GM23338 (cell line): ENCODE measurements around the gene SNU13. TPM values are rescaled to one million over a fixed set of nuclear protein-coding genes. Genes with fewer than 3 reads are reported as not detected.

Experiments used
- ATAC-seq: fragments of 200-7000 bp; cut with Tn5 transposase; 3 replicates; pipeline ENCODE4 v1.9.1; 2020
- DNase-seq: peaks from one replicate; pipeline ENCODE4 v3.0.0-alpha.2; 2015; ENCODE audit warnings: low spot score
- H2AFZ ChIP-seq: fragments of 200-600 bp; sonication (generic); 2 replicates; pipeline ENCODE4 v1.8.0; 2016; ENCODE audit warnings: antibody characterized with exemption, mild to moderate bottlenecking, moderate library complexity
- H3F3A ChIP-seq: fragments of 200-600 bp; sonication (generic); replicated peaks from 2 replicates; pipeline ENCODE4 v1.8.0; 2017; ENCODE audit warnings: antibody characterized with exemption, mixed run types, low read depth
- H3K27ac ChIP-seq: fragments of 200-600 bp; sonication (generic); 2 replicates; pipeline ENCODE4 v1.6.1; 2016; ENCODE audit warnings: low read depth
- H3K27me3 ChIP-seq: fragments of 200-600 bp; sonication (generic); 2 replicates; pipeline ENCODE4 v1.8.0; 2016; ENCODE audit warnings: mild to moderate bottlenecking, mixed run types, moderate library complexity; ENCODE audit not compliant: insufficient read depth
- H3K36me3 ChIP-seq: fragments of 200-600 bp; sonication (generic); 2 replicates; pipeline ENCODE4 v1.8.0; 2016; ENCODE audit warnings: mild to moderate bottlenecking; ENCODE audit not compliant: insufficient read depth
- H3K4me1 ChIP-seq: fragments of 200-600 bp; sonication (generic); 2 replicates; pipeline ENCODE4 v1.8.0; 2016; ENCODE audit warnings: mild to moderate bottlenecking, moderate library complexity; ENCODE audit not compliant: insufficient read depth
- H3K4me2 ChIP-seq: fragments of 200-600 bp; sonication (generic); 2 replicates; pipeline ENCODE4 v1.7.1; 2017; ENCODE audit warnings: mixed run types
- H3K4me3 ChIP-seq: fragments of 200-600 bp; sonication (generic); 2 replicates; pipeline ENCODE4 v1.6.1; 2016; ENCODE audit warnings: mixed run types
- H3K79me2 ChIP-seq: fragments of 200-600 bp; sonication (generic); replicated peaks from 2 replicates; pipeline ENCODE4 v1.8.0; 2017; ENCODE audit warnings: mild to moderate bottlenecking; ENCODE audit not compliant: insufficient read depth
- H3K9me2 ChIP-seq: fragments of 200-600 bp; sonication (generic); 2 replicates; pipeline ENCODE4 v1.8.0; 2017; ENCODE audit not compliant: insufficient read depth
- H4K20me1 ChIP-seq: fragments of 200-600 bp; sonication (generic); replicated peaks from 2 replicates; pipeline ENCODE4 v1.8.0; 2017; ENCODE audit warnings: mild to moderate bottlenecking; ENCODE audit not compliant: insufficient read depth
- H3K27ac Mint-ChIP-seq: 2 replicates; pipeline ENCODE4 v1.8.0; 2020; ENCODE audit warnings: inconsistent platforms, mild to moderate bottlenecking, moderate library complexity, mixed read lengths
- H3K27me3 Mint-ChIP-seq: 3 replicates; pipeline ENCODE4 v1.8.0; 2022; ENCODE audit warnings: low read depth, mild to moderate bottlenecking, moderate library complexity, mixed read lengths, inconsistent platforms; ENCODE audit not compliant: insufficient read depth, poor library complexity
- H3K36me3 Mint-ChIP-seq: 3 replicates; pipeline ENCODE4 v1.8.0; 2021; ENCODE audit warnings: low read depth, mild to moderate bottlenecking, inconsistent platforms, moderate library complexity, mixed read lengths
- H3K4me1 Mint-ChIP-seq: 3 replicates; pipeline ENCODE4 v1.8.0; 2020; ENCODE audit warnings: mild to moderate bottlenecking, inconsistent platforms, mixed read lengths
- H3K4me3 Mint-ChIP-seq: 3 replicates; pipeline ENCODE4 v1.8.0; 2021; ENCODE audit warnings: moderate library complexity, mild to moderate bottlenecking, inconsistent platforms, mixed read lengths
- H3K9me3 Mint-ChIP-seq: 3 replicates; pipeline ENCODE4 v1.8.0; 2020; ENCODE audit warnings: moderate library complexity, mild to moderate bottlenecking, inconsistent platforms, mixed read lengths
- CREB1 ChIP-seq: fragments of 250-450 bp; sonication (Bioruptor Pico); IDR thresholded peaks from 2 replicates; pipeline ENCODE4 v1.5.0; 2020; ENCODE audit warnings: low read depth, mild to moderate bottlenecking, moderate library complexity
- CTCF ChIP-seq, 2 experiments: fragments of 200-600 bp in 1 of 2; sonication (generic) in 1 of 2; conservative IDR thresholded peaks; 2 replicates each; pipeline versions ENCODE4 v1.5.1 to v1.6.1; 2016 to 2017; ENCODE audit warnings: antibody characterized with exemption in 2 of 2, low read depth in 2 of 2, mild to moderate bottlenecking in 2 of 2, moderate library complexity in 1 of 2
- ETS1 ChIP-seq: IDR thresholded peaks from 2 replicates; pipeline ENCODE4 v1.6.1; 2016; ENCODE audit warnings: antibody characterized with exemption
- EZH2 ChIP-seq: fragments of 200-600 bp; sonication (generic); IDR thresholded peaks from one replicate; pipeline ENCODE4 v1.8.0; 2017; ENCODE audit warnings: antibody characterized with exemption, mild to moderate bottlenecking, low read depth; ENCODE audit not compliant: unreplicated experiment
- EZH2phosphoT487 ChIP-seq: fragments of 200-600 bp; sonication (generic); IDR thresholded peaks from one replicate; pipeline ENCODE4 v1.8.1; 2018; ENCODE audit warnings: antibody characterized with exemption; ENCODE audit not compliant: unreplicated experiment
- JUNB ChIP-seq: IDR thresholded peaks from one replicate; pipeline ENCODE4 v1.6.1; 2016; ENCODE audit warnings: antibody characterized with exemption; ENCODE audit not compliant: unreplicated experiment
- NANOG ChIP-seq: IDR thresholded peaks from 2 replicates; pipeline ENCODE4 v1.6.1; 2016; ENCODE audit warnings: antibody characterized with exemption, borderline replicate concordance
- POLR2AphosphoS5 ChIP-seq: IDR thresholded peaks from 2 replicates; pipeline ENCODE4 v1.6.1; 2016; ENCODE audit warnings: antibody characterized with exemption, low read depth
- REST ChIP-seq: IDR thresholded peaks from one replicate; pipeline ENCODE4 v1.6.1; 2018; ENCODE audit warnings: antibody characterized with exemption; ENCODE audit not compliant: unreplicated experiment
- STAT1 ChIP-seq: IDR thresholded peaks from one replicate; pipeline ENCODE4 v1.6.1; 2016; ENCODE audit warnings: antibody characterized with exemption; ENCODE audit not compliant: unreplicated experiment
- ZNF114 ChIP-seq: fragments of 250-450 bp; sonication (Bioruptor Pico); IDR thresholded peaks from 2 replicates; pipeline ENCODE4 v1.5.0; 2020; ENCODE audit warnings: mild to moderate bottlenecking, moderate library complexity
- ZNF331 ChIP-seq: fragments of 250-450 bp; sonication (Bioruptor Pico); IDR thresholded peaks from 2 replicates; pipeline ENCODE4 v1.5.0; 2020; ENCODE audit warnings: low read depth, mild to moderate bottlenecking, moderate library complexity
- ZNF462 ChIP-seq: fragments of 250-450 bp; sonication (Bioruptor Pico); IDR thresholded peaks from 2 replicates; pipeline ENCODE4 v1.5.0; 2020; ENCODE audit warnings: mild to moderate bottlenecking, moderate library complexity
- polyA plus RNA-seq: library from polyadenylated mRNA; unstranded; fragments of >200 nt; fragmentation: Nextera tagmentation; extraction: Ambion mirVana; gene quantifications from 2 replicates; pipeline ENCODE4 v1.2.1, GENCODE V29; 2016
- total RNA-seq: library from RNA; depleted of rRNA; stranded (reverse); fragments of >200 nt; shearing (Covaris generic); gene quantifications from 2 replicates; pipeline ENCODE4 v1.2.3, GENCODE V29; 2014

Gene SNU13
- total and polyA plus RNA-seq, 2 experiments from 2014 or later, result 163 to 464 TPM

- no peak overlapping the region for H3K4me2 ChIP-seq
- no peaks in the 10 kb centered on the region for H3K36me3 ChIP-seq
- no peak for DNase-seq
- H3K27ac ChIP-seq, result no peak overlapping the region
- H3K4me1 ChIP-seq, result peaks cover 10% of the 10 kb centered on the region
- H3K36me3 Mint-ChIP-seq, result peaks cover 6% of the 10 kb centered on the region; the same call in 2 of the 3 replicates
- H3K9me2 ChIP-seq, result no peaks in the 10 kb centered on the region
- no peak for ATAC-seq
- H3K4me1 Mint-ChIP-seq, result peaks cover 7% of the 10 kb centered on the region; the same call in 2 of the 3 replicates
- H3K27ac Mint-ChIP-seq, result no peak overlapping the region
- H3K4me3 ChIP-seq, result no peak overlapping the region
- H3K27me3 Mint-ChIP-seq, result peaks cover 18% of the 10 kb centered on the region
- no peaks in the 10 kb centered on the region for H4K20me1 ChIP-seq
- peaks cover 5% of the 10 kb centered on the region; the same call in 2 of the 3 replicates for H3K9me3 Mint-ChIP-seq
- 0 out of 2 replicates have a peak, but pooled peaks cover 8% of the 10 kb centered on the region for H3F3A ChIP-seq
- no peak overlapping the region; the same call in 1 of the 2 replicates for H2AFZ ChIP-seq
- peaks cover 34% of the 10 kb centered on the region for H3K27me3 ChIP-seq
- TF ChIP-seq NANOG (no peak), CTCF (conservative IDR thresholded peaks at IDR 0.05; ENCODE audit: low read depth in 2 of 2) (no peak), ZNF114 (CRISPR knock-in tag) (no peak), JUNB (no peak), EZH2 (no peak), ZNF462 (CRISPR knock-in tag) (no peak), STAT1 (no peak), REST (no peak), ETS1 (no peak), ZNF331 (CRISPR knock-in tag) (no peak), POLR2AphosphoS5 (no peak), EZH2phosphoT487 (no peak), CREB1 (CRISPR knock-in tag) (no peak)
- no peaks in the 10 kb centered on the region for H3K79me2 ChIP-seq
- no peak overlapping the region for H3K4me3 Mint-ChIP-seq
Observed at GRCh38 chr22:41700108-41700364, 11.4 kb upstream of the SNU13 start.
